ENCODE results near the gene MAML3. TPM values are rescaled to one million over a fixed set of nuclear protein-coding genes. Genes with fewer than 3 reads are reported as not detected.

The MAML3 gene
- total and polyA plus RNA-seq, 2 of the 13 experiments (the other 11 are each of a cell fraction or from before 2014, with no cell fraction given): 0.05 to 0.13 TPM

GRCh38 chr4:140198942-140199341 is 45.0 kb upstream of the MAML3 start:
- intact Hi-C loops (cut with micrococcal nuclease; ENCODE audit: unreplicated experiment): no loop called here
- Histone ChIP-seq H3K27me3 (ENCODE audit: control insufficient read depth in 1 of 2, insufficient read depth in 2 of 2, low read length in 2 of 2) (no peaks in the 10 kb centered on the region; a peak in 2 of 5 replicates), H3K9me3 (ENCODE audit: low read length) (no peaks in the 10 kb centered on the region), H3K27ac (ENCODE audit: extremely low read length, insufficient read depth, low read length) (no peak overlapping the region), H3K9ac (ENCODE audit: insufficient read depth, low read depth, low read length) (no peak overlapping the region), H3K4me1 (ENCODE audit: insufficient read depth, low read length) (no peaks in the 10 kb centered on the region), H4K20me1 (ENCODE audit: insufficient read depth, low read length) (no peaks in the 10 kb centered on the region), H3K36me3 (replicated peaks in 1 of 2; ENCODE audit: control insufficient read depth in 1 of 2, insufficient read depth in 2 of 2, low read length in 2 of 2) (no peaks in the 10 kb centered on the region), H3K4me3 (replicated peaks in 1 of 3; ENCODE audit: insufficient read depth in 1 of 3, low read depth in 2 of 3, low read length in 3 of 3) (no peak overlapping the region), H3K4me2 (ENCODE audit: low read depth, low read length) (no peak overlapping the region), H3K79me2 (ENCODE audit: insufficient read depth, low read length) (no peaks in the 10 kb centered on the region), H2AFZ (ENCODE audit: low read length) (no peak overlapping the region)
- CTCF ChIA-PET (ENCODE audit: low intra/inter-chr PET ratio, low total read pairs): no interaction called here
- TF ChIP-seq ZNF567 (CRISPR knock-in tag; IDR thresholded peaks at IDR 0.05; ENCODE audit: borderline replicate concordance) (no peak), ZNF607 (CRISPR knock-in tag; IDR thresholded peaks at IDR 0.05; ENCODE audit: borderline replicate concordance) (no peak), MATR3 (CRISPR knock-in tag; IDR thresholded peaks at IDR 0.05) (no peak), MED1 (CRISPR knock-in tag; IDR thresholded peaks at IDR 0.05) (no peak), ZFP91 (CRISPR knock-in tag; IDR thresholded peaks at IDR 0.05; ENCODE audit: borderline replicate concordance) (no peak), NONO (IDR thresholded peaks at IDR 0.05) (no peak), NONO (CRISPR knock-in tag; conservative IDR thresholded peaks at IDR 0.05) (no peak), PATZ1 (CRISPR knock-in tag; IDR thresholded peaks at IDR 0.05) (no peak), ZNF713 (CRISPR knock-in tag; IDR thresholded peaks at IDR 0.05) (no peak), ZNF670 (CRISPR knock-in tag; IDR thresholded peaks at IDR 0.05; ENCODE audit: borderline replicate concordance) (no peak), HINFP (CRISPR knock-in tag; IDR thresholded peaks at IDR 0.05; ENCODE audit: low read depth) (no peak), ATF7-NPFF (CRISPR knock-in tag; IDR thresholded peaks at IDR 0.05; ENCODE audit: low read depth) (no peak), NFIC (IDR thresholded peaks at IDR 0.05; ENCODE audit: low read length) (no peak)
- in situ Hi-C loops (cut with HindIII; ENCODE audit: extremely low pct_ligation_motif_present, low pct_unique_long_range_greater_than_20kb): no loop called here
- no peak for DNase-seq (ENCODE audit: low spot score)
- POLR2A ChIA-PET: no interaction called here
- BruUV-seq (replicated peaks): no TSS peak
- 0% methylated on average over 1 of the region's 1 CpG for WGBS (ENCODE audit: low lambda C conversion rate)
- no peak for ATAC-seq
- no peak for FAIRE-seq

All from HepG2 (cell line).